HG02571 (cell line): Measurements from ENCODE around the gene CLIP2.
"Not testable (repeated sequence)": the region's sequence is repeated elsewhere in the genome, so short reads cannot be mapped to it uniquely, and the experiment has no call there.

Experiments used
- ATAC-seq: cut with Tn5 transposase; IDR thresholded peaks from one replicate; pipeline ENCODE4 v1.9.1; 2021; ENCODE audit warnings: mild to moderate bottlenecking, moderate library complexity; ENCODE audit not compliant: unreplicated experiment

Gene CLIP2

DNA sequence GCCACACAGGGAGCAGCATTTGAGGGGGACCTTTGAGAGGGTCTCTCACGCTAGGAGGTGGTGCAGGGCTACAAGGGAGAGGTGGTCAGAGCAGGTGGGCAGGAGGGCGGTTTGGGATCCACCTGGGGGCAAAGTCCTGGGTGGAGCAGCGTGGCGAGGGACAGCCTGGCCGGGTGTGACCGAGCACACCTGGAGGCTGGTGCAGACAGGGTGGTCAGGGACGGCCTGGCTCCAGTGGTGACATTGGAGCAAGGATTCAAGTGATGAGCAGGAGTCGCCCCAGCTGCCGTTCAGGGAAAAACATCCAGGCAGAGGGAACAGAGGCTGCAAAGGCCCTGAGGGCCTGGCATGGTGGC, 36.0 kb downstream of the CLIP2 start:
- no peak for ATAC-seq

DNA sequence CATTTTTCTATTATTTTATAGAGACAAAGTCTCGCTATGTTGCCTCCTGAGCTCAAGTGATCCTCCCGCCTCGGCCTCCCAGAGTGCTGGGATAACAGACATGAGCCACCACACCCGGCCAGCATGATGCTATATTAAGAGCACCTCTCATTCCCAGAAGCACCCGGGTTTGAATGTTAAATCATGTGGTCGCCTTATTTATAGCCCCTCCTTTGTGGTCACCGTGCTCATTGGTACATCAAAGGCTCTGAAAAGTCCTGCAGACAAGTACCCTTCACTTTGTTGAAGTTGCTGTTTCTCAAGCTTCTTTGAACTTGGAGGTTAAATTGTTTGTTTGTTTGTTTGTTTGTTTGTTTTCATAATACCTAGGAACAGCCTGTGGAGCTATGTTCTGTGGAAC, 40.0 kb downstream of the CLIP2 start:
- no peak for ATAC-seq

DNA sequence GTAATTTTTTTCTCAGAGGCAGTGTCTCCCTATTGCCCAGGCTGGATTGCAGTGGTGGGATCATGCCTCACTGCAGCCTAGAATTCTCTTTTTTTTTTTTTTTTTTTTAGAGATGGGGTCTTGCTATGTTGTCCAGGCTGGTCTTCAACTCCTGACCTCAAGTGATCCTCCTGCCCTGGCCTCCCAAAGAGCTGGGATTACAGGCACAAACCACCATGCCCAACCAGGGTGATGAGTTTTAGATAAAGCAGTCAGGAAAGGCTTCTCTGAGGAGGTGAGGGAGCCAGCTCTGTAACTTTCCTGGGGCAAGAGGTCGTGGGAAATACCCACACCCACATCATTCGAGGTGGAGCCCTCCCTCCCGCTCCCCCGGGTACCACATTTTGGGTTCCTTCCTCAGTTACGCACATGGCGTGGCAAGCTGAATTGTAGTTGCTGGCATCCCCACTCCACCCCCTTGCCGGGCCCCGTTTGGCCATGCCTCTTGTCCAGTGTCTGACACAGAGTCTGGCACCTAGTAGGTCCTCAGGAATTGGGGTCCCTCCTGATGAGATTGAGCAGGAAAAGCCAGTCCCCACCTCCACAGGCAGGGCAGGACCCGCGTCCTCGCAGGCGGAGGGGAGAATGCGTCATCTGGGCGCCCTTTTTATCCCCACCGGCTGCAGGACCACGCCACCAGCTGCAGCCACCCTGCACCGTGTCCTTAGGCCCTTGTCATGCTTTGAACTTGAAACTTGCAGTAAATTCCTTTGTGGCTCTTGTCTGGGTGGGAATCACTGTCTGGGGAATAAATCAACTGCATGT, 43.4 kb downstream of the CLIP2 start:
- ATAC-seq = no peak

DNA sequence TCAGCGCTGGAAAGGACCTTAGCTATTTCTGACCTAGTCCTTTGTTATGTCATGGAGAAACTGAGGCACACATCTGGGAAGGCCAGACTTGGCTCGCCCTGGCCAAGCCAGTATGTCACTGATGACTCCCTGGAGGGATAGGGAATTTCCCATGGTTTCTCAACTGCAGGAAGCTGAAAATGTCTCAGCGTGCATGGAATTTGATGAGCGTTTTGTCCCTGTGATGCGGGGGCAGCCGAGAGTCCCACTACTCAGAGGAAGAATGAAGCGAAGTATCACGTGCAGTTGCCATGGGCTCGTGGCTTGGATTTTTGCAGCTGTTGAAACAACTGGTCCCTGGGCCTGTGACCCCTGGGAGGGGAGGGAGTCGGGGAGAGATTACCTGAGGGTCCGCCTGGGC, 44.8 kb downstream of the CLIP2 start:
- ATAC-seq = no peak

DNA sequence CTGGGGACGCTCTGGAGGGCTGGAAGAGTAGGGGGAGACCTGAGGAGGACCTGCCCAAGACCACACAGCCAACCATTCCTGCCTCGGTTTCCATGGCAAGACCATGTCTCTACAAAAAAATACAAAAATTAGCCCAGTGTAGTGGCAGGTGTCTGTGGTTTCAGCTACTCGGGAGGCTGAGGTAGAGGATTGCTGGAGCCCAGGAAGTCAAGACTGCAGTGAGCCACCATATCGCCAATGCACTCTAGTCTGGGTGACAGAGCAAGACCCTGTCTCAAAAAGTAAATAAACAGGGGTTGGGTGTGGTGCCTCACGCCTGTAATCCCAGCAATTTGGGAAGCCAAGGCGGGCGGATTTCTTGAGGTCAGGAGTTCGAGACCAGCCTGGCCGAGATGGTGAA, 48.7 kb downstream of the CLIP2 start:
- no peak for ATAC-seq

DNA sequence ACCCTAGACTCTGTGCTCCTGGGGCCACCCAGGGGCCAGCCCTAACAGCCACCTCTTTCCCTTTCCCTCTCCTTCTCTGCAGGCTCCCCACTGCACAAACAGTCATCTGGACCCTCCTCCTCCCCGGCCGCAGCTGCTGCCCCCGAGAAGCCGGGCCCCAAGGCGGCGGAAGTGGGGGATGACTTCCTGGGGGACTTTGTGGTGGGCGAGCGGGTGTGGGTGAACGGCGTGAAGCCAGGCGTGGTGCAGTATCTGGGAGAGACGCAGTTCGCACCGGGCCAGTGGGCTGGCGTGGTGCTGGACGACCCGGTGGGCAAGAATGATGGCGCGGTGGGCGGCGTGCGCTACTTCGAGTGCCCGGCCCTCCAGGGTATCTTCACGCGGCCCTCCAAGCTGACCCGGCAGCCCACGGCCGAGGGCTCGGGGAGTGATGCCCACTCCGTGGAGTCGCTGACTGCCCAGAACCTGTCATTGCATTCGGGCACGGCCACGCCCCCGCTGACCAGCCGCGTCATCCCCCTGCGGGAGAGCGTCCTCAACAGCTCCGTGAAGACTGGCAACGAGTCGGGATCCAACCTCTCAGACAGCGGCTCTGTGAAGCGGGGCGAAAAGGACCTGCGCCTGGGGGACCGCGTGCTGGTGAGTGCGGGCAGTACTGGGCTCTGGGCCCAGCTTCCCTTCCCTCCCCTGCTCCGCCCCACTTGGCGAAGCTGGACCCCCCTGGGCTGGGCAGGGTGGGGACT, 49.3 kb downstream of the CLIP2 start:
- ATAC-seq = no peak

DNA sequence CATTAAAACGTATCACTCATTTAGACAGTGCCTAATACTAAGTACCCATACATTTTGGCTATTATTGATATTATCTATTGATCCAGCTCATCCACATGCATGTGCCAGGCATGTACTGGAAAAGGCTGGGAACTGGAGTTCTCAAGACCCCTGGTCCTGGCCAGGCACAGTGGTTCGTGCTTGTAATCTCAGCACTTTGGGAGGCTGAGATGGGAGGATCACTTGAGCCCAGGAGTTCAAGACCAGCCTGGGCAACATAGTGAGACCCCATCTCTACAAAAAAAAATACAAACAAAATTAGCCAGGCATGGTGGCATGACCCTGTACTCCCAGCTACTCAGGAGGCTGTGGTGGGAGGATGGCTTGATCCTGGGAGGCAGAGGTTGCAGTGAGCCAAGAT, 50.4 kb downstream of the CLIP2 start:
- not testable (repeated sequence) for ATAC-seq

DNA sequence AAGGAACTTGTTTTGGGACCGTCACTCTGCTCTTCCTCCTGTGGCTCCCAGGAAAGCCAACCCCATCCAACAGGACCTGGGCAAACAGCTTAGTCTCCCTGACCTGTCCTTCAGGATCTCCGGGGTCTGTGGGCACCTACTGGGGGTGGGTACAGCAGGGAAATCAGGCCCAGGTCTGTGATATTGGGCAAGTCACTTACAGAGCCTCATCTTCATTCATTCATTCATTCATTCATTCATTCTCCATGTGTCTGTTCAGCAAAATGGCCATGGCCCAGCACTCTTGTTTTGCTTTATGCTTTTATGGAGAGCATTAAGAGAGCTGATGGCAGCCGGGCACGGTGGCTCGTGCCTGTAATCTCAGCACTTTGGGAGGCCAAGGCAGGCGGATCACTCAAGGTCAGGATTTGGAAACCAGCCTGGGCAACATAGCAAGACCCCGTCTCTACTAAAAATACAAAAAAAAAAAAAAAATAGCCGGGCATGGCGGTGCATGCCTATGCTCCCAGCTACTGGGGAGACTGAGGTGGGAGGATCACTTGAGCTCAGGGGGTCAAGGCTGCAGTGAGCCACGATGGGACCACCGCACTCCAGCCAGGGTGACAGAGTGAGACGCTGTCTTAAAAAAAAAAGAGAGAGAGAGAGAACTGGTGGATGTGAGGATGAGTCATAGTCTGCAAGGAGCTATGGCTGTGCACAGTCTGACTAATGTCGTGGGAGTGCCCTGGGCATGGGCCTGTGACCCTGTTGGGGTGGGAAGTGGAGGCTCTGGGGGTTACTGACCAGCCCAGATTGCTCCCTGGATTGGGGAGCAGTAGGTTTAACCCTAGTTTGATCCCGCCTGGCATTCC, 54.3 kb downstream of the CLIP2 start:
- no peak for ATAC-seq

DNA sequence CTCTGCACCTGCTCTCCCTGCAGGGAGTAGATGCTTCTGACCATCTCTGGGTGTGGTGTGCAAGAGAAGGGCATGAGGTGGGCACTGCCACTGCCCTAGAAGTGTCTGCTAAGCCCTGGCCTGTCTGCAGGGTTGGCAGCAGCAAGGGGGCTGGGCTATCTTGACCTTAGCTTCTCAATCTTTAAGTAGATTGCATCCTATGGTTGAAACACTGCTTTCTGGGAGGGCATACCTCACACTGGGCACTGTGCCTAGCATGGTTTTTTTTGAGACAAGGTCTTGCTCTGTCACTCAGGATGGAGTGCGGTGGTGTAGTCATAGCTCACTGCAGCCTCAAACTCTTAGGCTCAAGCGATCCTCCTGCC, 54.9 kb downstream of the CLIP2 start:
- no peak for ATAC-seq

DNA sequence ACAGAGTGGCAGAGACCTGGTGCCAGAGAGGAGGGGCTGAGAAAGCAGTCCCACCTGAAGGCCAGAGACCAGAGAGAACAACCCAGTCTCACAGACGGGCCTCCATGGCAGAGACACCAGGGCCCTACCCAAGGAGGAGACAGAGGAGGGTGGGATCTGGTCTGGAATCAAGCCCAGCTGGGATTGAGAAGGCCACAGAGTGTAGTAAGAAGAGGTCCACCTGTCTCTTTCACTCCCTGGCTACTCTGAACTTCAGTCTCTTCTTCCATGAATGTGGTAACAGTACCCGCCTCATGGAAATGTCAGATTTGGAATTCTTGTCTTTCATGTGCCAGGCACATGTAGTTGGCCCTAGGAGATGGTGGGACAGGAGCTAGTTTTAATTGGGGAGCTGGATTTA, 55.6 kb downstream of the CLIP2 start:
- no peak for ATAC-seq

DNA sequence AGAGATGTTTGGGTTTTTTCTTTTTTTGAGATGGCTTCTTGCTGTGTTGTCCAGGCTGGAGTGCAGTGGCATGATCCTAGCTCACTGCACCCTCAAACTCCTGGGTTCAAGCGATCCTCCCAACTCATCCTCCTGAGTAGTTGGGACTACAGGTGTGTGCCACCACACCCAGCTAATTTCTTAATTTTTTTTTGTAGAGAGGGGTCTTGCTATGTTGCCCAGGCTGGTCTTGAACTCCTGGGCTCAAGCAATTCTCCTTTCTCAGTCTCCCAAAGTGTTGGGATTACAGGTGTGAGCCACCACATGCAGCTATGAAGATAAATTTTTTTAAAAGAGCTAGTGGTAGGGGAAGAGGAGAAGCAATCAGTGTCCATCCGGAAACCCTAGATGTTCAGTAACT, 56.8 kb downstream of the CLIP2 start:
- no peak for ATAC-seq

DNA sequence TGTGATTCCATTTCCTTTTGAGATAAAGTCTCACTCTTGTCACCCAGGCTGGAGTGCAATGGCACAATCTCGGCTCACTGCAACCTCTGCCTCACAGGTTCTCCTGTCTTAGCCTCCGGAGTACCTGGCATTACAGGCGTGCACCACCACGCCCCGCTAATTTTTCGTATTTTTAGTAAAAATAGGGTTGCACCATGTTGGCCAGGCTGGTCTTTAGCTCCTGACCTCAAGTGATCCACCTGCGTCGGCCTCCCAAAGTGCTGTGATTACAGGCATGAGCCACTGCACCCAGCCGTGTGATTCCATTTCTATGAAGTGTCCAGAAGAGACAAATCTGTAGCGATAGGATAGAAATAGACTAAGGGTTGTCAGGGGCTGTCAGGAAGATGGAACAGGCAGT, 60.4 kb downstream of the CLIP2 start:
- no peak for ATAC-seq

DNA sequence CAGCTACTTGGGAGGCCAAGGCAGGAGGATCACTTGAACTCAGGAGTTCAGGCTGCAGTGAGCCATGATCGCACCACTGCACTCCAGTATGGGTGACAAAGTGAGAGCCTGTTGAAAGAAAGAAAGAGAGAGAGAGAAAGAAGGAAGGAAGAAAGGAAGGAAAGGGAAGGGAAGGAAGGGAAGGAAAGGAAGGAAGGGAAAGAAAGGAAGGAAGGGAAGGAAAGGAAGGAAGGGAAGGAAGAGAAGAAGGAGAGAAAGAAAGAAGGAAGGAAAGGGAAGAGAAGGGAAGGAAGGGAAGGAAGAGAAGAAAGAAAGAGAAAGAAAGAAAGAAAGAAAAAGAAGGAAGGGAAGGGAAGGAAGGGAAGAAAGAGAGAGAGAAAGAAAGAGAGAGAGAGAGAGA, 61.5 kb downstream of the CLIP2 start:
- ATAC-seq = no peak

DNA sequence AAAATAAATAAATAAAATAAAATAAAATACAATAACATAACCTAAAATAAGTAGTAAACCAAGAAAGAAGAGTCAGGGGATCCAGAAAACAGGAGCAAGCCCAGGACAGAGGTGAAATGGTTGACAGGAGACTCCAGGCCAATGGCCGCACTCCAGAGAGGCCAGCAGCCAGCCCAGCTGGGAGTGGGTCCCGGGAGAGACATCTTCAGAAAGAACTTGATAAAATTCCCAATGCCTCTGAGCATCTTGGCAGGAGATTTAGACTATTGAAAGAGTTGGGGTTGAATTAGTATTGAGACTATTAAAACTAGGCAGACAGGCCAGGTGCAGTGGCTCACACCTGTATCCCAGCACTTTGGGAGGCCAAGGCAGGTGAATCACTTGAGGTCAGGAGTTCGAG, 62.6 kb downstream of the CLIP2 start:
- ATAC-seq = no peak

DNA sequence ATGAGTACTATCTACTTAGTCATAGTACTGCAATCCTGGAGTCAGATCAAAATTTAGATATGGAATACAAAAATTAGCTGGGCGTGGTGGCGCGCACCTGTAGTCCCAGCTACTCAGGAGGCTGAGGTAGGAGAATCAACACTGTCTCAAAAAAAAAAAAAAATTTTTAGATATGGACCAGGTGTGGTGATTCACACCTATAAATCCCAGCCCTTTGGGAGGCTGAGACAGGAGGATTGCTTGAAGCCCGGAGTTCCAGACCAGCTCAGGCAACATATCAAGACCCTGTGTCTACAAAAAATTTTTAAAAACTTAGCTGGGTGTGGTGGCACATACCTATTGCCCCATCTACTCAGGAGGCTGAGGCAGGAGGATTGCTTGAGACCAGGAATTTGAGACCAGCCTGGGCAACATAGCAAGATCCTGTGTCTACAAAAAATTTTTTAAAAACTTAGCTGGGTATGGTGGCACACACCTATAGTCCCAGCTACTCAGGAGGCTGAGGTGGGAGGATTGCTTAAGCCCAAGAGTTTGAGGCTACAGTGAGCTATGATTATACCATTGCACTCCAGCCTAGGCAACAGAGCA, 63.4 kb downstream of the CLIP2 start:
- not testable (repeated sequence) for ATAC-seq

DNA sequence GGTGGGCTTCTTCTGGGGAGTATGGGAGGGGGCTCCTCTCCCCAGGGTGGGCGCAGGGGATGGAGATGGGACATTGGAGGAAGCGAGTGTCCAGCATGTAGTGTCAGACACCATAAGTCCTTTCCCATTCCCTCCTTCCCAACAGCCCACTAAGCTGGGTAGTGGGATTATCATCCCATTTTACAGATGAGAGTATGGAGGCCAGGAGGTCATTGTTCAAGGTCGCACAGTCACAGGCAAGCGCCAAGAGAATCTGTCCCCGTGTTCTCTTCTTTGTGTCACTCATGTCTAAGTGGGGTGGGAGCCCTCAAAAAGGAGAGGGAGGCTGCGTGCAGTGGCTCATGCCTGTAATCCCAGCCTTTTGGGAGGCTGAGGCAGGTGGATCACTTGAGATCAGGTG, 64.8 kb downstream of the CLIP2 start:
- no peak for ATAC-seq

DNA sequence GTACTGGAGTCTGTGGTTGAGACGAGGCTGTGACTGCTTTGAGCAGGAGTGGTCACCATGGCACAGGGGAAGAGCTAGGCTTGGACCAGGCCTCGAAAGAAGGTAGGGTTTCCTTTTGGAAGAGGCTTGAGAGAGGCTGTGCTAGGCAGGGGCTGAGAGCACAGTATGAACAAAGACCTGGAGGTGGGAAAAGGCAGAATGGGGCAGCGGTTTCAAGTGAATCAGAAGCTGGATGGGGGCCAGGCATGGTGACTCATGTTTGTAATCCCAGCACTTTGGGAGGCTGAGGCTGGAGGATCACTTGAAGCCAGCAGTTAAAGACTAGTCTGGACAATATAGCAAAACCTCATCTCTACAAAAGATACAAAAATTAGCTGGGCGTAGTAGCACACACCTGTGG, 65.9 kb downstream of the CLIP2 start:
- ATAC-seq = no peak

DNA sequence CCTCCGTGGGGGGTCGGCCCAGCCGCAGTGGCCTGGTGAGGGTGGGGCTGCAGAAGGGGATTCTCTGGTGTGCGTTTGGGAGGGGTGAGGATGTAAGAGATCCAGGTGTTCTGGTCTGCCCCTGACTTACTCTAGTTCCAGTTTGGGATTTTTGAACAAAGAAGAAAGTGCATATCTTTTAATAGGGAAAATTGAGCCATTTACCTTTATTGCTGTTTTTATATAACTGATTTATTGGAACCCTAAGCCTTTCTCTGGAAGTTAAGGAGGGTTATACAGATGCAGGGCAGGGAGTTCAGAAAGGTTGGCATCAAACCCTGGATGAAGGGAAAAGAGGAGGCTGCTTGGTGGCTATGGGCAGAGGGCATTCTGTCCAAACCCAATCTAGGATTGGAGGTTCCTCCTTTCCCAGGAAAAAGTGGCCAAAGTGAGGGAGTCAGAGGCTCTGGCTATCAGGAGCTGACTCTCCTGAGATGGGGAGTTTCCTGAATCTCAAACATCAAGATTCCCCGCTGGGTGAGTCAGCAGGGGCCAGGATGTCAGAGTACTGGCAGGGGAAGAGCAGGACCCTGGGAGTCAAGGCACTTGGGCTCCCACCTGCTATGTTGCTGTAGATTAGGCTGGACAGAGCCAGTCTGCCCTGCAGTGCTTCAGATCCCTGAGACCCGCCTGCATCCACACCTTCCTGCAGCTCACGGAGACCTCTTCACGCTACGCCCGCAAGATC, 67.5 kb downstream of the CLIP2 start:
- no peak for ATAC-seq

DNA sequence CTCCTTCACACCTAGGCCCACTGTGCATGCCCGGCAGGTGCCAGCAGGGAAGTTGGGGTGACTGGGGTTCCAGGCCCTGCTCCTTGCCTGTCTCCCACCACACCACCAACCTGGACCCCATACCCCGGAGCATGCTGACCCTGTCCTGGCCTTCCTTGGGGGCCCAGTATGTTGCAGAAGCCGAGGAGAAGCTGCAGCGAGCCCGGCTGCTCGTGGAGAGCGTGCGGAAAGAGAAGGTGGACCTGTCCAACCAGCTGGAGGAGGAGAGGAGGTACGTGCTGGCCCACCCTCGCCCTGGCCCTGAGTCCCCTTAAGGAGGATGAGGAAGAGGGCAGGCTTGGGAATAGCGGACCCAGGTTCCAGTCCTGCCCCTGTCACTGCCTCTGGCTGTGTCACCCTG, 70.8 kb downstream of the CLIP2 start:
- ATAC-seq = no peak

DNA sequence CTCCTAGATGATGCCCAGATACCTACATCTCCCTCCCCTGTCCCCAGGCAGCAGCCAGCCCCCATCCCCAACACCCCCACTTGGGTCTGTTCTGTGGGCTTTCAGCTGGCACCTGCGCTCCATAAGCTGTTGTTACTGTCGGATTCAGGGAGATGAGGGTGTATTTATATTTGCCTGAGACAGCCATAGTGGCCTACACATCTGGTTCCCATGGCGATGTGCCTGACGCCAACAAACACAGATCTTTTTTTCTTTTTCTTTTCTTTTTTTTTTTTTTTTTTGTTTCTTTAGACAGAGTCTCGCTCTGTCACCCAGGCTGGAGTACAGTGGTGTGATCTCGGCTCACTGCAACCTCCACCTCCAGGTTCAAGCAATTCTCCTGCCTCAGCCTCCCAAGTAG, 73.1 kb downstream of the CLIP2 start:
- ATAC-seq = no peak

DNA sequence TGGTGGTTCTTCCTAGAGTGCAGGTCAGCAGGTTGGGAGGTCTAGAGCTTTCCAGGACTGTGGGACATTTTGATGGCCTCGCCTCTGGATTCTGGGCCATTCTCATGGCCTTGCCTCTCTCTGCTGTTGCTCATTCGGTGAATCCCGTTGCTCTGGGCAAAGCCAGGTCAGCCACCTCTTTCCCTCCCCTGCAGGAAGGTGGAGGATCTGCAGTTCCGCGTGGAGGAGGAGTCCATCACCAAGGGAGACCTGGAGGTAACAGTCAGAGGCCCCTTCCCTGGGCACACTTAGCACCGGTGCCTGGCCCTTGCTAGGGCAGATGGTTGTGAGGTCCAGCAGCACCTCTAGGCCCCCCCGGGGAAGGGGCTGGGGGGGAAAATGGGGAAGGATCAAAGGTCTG, 74.9 kb downstream of the CLIP2 start:
- ATAC-seq = no peak
